CD4-positive, alpha-beta T cell treated with Interferon alpha-2 for 1 hour (primary cell): ENCODE results near the gene IGSF5.
"Not testable (repeated sequence)": the region's sequence is repeated elsewhere in the genome, so short reads cannot be mapped to it uniquely, and the experiment has no call there.

ENCODE experiments used
- DNase-seq, 2 donors: peaks; one replicate each; pipeline ENCODE4 v3.0.0-alpha.2; 2020 to 2022

The IGSF5 gene

GRCh38 chr21:39744883-39745282, at the start of gene IGSF5:
IGSF5 (plus strand) TSS chr21:39745183; CDS start chr21:39745510, 327 bp downstream.
- not testable (repeated sequence) for DNase-seq

- no peak for DNase-seq
Observed at GRCh38 chr21:39696196-39696595, 48.8 kb upstream of the IGSF5 start.

- no peak for DNase-seq
Observed at GRCh38 chr21:39696618-39697017, 48.4 kb upstream of the IGSF5 start.

GRCh38 chr21:39700318-39700717, 44.7 kb upstream of the IGSF5 start:
- DNase-seq, result no peak

GRCh38 chr21:39703578-39703977, 41.4 kb upstream of the IGSF5 start:
- no peak for DNase-seq

- DNase-seq, result no peak
Observed at GRCh38 chr21:39705849-39706248, 39.1 kb upstream of the IGSF5 start.

GRCh38 chr21:39707316-39707715, 37.7 kb upstream of the IGSF5 start:
- no peak for DNase-seq

- no peak for DNase-seq
Observed at GRCh38 chr21:39710866-39711265, 34.1 kb upstream of the IGSF5 start.

- DNase-seq, result no peak
Observed at GRCh38 chr21:39712273-39712672, 32.7 kb upstream of the IGSF5 start.

- DNase-seq, result no peak
Observed at GRCh38 chr21:39712976-39713375, 32.0 kb upstream of the IGSF5 start.

GRCh38 chr21:39713905-39714304, 31.1 kb upstream of the IGSF5 start:
- DNase-seq, result no peak

- DNase-seq, result no peak
Observed at GRCh38 chr21:39714331-39714730, 30.7 kb upstream of the IGSF5 start.

GRCh38 chr21:39715804-39716397, 29.1 kb upstream of the IGSF5 start:
- DNase-seq, result peak; percentile 4 to 34

- no peak for DNase-seq
Observed at GRCh38 chr21:39720126-39720778, 24.7 kb upstream of the IGSF5 start.

GRCh38 chr21:39721885-39722284, 23.1 kb upstream of the IGSF5 start:
- no peak for DNase-seq

- no peak for DNase-seq
Observed at GRCh38 chr21:39724944-39725343, 20.0 kb upstream of the IGSF5 start.

- DNase-seq, result no peak
Observed at GRCh38 chr21:39726133-39726532, 18.9 kb upstream of the IGSF5 start.

- no peak for DNase-seq
Observed at GRCh38 chr21:39727401-39728120, 17.4 kb upstream of the IGSF5 start.

GRCh38 chr21:39728341-39728740, 16.6 kb upstream of the IGSF5 start:
- DNase-seq, result no peak

- DNase-seq, result no peak
Observed at GRCh38 chr21:39730418-39731157, 14.4 kb upstream of the IGSF5 start.

- DNase-seq, result no peak
Observed at GRCh38 chr21:39736716-39737115, 8.3 kb upstream of the IGSF5 start.

GRCh38 chr21:39737376-39738000, 7.5 kb upstream of the IGSF5 start:
- no peak for DNase-seq

- DNase-seq, result no peak
Observed at GRCh38 chr21:39738566-39738965, 6.4 kb upstream of the IGSF5 start.
